HG03439 (cell line): Measurements from ENCODE around the gene SOX10.

Source experiments
- ATAC-seq: cut with Tn5 transposase; IDR thresholded peaks from one replicate; pipeline ENCODE4 v1.9.1; 2021; ENCODE audit warnings: mild to moderate bottlenecking, moderate library complexity; ENCODE audit not compliant: unreplicated experiment

SOX10 gene

GRCh38 chr22:37932821-37933578 is 51.4 kb downstream of the SOX10 start:
- ATAC-seq, result no peak

GRCh38 chr22:37932401-37932800 is 52.0 kb downstream of the SOX10 start:
- no peak for ATAC-seq

GRCh38 chr22:37931893-37932389 is 52.4 kb downstream of the SOX10 start:
- no peak for ATAC-seq

- no peak for ATAC-seq
Measured at GRCh38 chr22:37930952-37931440, 53.4 kb downstream of the SOX10 start.

GRCh38 chr22:37930270-37930951 is 53.9 kb downstream of the SOX10 start:
- no peak for ATAC-seq

GRCh38 chr22:37929390-37929789 is 55.0 kb downstream of the SOX10 start:
- no peak for ATAC-seq

- ATAC-seq, result no peak
Measured at GRCh38 chr22:37927637-37927936, 56.8 kb downstream of the SOX10 start.

GRCh38 chr22:37926771-37927636 is 57.4 kb downstream of the SOX10 start:
- ATAC-seq, result no peak

- ATAC-seq, result no peak
Measured at GRCh38 chr22:37926358-37926757, 58.0 kb downstream of the SOX10 start.

GRCh38 chr22:37925767-37926166 is 58.6 kb downstream of the SOX10 start:
- no peak for ATAC-seq

- no peak for ATAC-seq
Measured at GRCh38 chr22:37925330-37925729, 59.0 kb downstream of the SOX10 start.

GRCh38 chr22:37924386-37925065 is 59.8 kb downstream of the SOX10 start:
- ATAC-seq, result no peak

- ATAC-seq, result no peak
Measured at GRCh38 chr22:37923927-37924326, 60.4 kb downstream of the SOX10 start.
